SH-SY5Y (cell line): ENCODE measurements around the gene RIT2.

Experiments used
- GATA2 ChIP-seq: IDR thresholded peaks from 2 replicates; pipeline ENCODE4 v1.6.1; 2011; ENCODE audit warnings: mild to moderate bottlenecking, low read depth, low read length
- GATA3 ChIP-seq: IDR thresholded peaks from 2 replicates; pipeline ENCODE4 v1.6.1; 2011; ENCODE audit warnings: low read depth, mild to moderate bottlenecking, low read length, moderate library complexity

Gene RIT2

GRCh38 chr18:42734520-42734919 is 381.0 kb downstream of the RIT2 start:
- TF ChIP-seq GATA3, result no peak
- TF ChIP-seq GATA2, result no peak

GRCh38 chr18:42730272-42730671 is 385.2 kb downstream of the RIT2 start:
- TF ChIP-seq GATA2, result no peak
- TF ChIP-seq GATA3, result no peak

- TF ChIP-seq GATA2 (no peak), GATA3 (no peak)
Observed at GRCh38 chr18:42719221-42719620, 396.3 kb downstream of the RIT2 start.

- TF ChIP-seq GATA2 (no peak), GATA3 (no peak)
Observed at GRCh38 chr18:42712065-42712464, 403.4 kb downstream of the RIT2 start.

- TF ChIP-seq GATA3, result no peak
- TF ChIP-seq GATA2, result no peak
Observed at GRCh38 chr18:42707080-42707479, 408.4 kb downstream of the RIT2 start.

- TF ChIP-seq GATA3 (no peak), GATA2 (no peak)
Observed at GRCh38 chr18:42706618-42707017, 408.9 kb downstream of the RIT2 start.

GRCh38 chr18:42706029-42706608 is 409.4 kb downstream of the RIT2 start:
- TF ChIP-seq GATA3, result no peak
- TF ChIP-seq GATA2, result no peak
